Neuronal stem cell (in vitro differentiated cells): ENCODE measurements around the gene CNTNAP1.

ENCODE experiments used
- DNase-seq: peaks from one replicate; pipeline ENCODE4 v3.0.0-alpha.2; 2013; ENCODE audit warnings: low spot score
- H2AFZ ChIP-seq: one replicate; pipeline ENCODE4 v1.6.1; 2013; ENCODE audit warnings: mild to moderate bottlenecking, low read length, inconsistent platforms
- H2AK5ac ChIP-seq: 2 replicates; pipeline ENCODE4 v1.6.1; 2013; ENCODE audit warnings: low read depth, mild to moderate bottlenecking, inconsistent platforms, low read length, moderate library complexity, mixed read lengths
- H2BK120ac ChIP-seq: 2 replicates; pipeline ENCODE4 v1.6.1; 2013; ENCODE audit warnings: low read depth, mild to moderate bottlenecking, inconsistent platforms, low read length, moderate library complexity, mixed read lengths
- H2BK12ac ChIP-seq: one replicate; pipeline ENCODE4 v1.6.1; 2013; ENCODE audit warnings: low read length, inconsistent platforms
- H2BK15ac ChIP-seq: 2 replicates; pipeline ENCODE4 v1.6.1; 2013; ENCODE audit warnings: mild to moderate bottlenecking, low read length, inconsistent platforms, mixed read lengths
- H2BK5ac ChIP-seq: one replicate; pipeline ENCODE4 v1.6.1; 2013; ENCODE audit warnings: inconsistent platforms, mild to moderate bottlenecking, low read length, moderate library complexity
- H3K14ac ChIP-seq: one replicate; pipeline ENCODE4 v1.6.1; 2013; ENCODE audit warnings: low read length, inconsistent platforms
- H3K18ac ChIP-seq: 2 replicates; pipeline ENCODE4 v1.6.1; 2013; ENCODE audit warnings: low read length, inconsistent platforms
- H3K23ac ChIP-seq: 2 replicates; pipeline ENCODE4 v1.6.1; 2013; ENCODE audit warnings: low read depth, mild to moderate bottlenecking, mixed read lengths, low read length, inconsistent platforms; ENCODE audit not compliant: poor library complexity
- H3K27ac ChIP-seq: replicated peaks from 3 replicates; pipeline ENCODE4 v1.5.1; 2013; ENCODE audit warnings: low read length, inconsistent platforms
- H3K27me3 ChIP-seq, 3 experiments: 2 replicates each; pipeline ENCODE4 v1.6.1; 2013; ENCODE audit warnings: low read length in 3 of 3, mild to moderate bottlenecking in 2 of 3, inconsistent platforms in 1 of 3, low read depth in 1 of 3, mixed read lengths in 1 of 3, moderate library complexity in 1 of 3; ENCODE audit not compliant: control insufficient read depth in 3 of 3, insufficient read depth in 3 of 3
- H3K36me3 ChIP-seq, 2 donors: replicated peaks in 1 of 2; 2 replicates each; pipeline ENCODE4 v1.6.1; 2013; ENCODE audit warnings: low read length in 2 of 2; ENCODE audit not compliant: control insufficient read depth in 2 of 2, insufficient read depth in 2 of 2
- H3K4ac ChIP-seq: 2 replicates; pipeline ENCODE4 v1.6.1; 2013; ENCODE audit warnings: inconsistent platforms, mild to moderate bottlenecking, low read length, moderate library complexity
- H3K4me1 ChIP-seq, 2 donors: 1 replicate in 1 of 2; 2 replicates in 1 of 2; pipeline ENCODE4 v1.6.1; 2013; ENCODE audit warnings: low read length in 2 of 2, low read depth in 1 of 2; ENCODE audit not compliant: control insufficient read depth in 2 of 2, insufficient read depth in 1 of 2
- H3K4me2 ChIP-seq: one replicate; pipeline ENCODE4 v1.6.1; 2013; ENCODE audit warnings: mild to moderate bottlenecking, low read length, inconsistent platforms; ENCODE audit not compliant: insufficient read depth, poor library complexity, severe bottlenecking
- H3K4me3 ChIP-seq, 2 donors: 2 replicates each; pipeline ENCODE4 v1.5.1; 2013; ENCODE audit warnings: low read length in 2 of 2, mild to moderate bottlenecking in 2 of 2, inconsistent platforms in 1 of 2, moderate library complexity in 1 of 2
- H3K79me1 ChIP-seq: one replicate; pipeline ENCODE4 v1.6.1; 2013; ENCODE audit warnings: low read depth, mild to moderate bottlenecking, inconsistent platforms, low read length, moderate library complexity
- H3K9ac ChIP-seq: one replicate; pipeline ENCODE4 v1.6.1; 2013; ENCODE audit warnings: mild to moderate bottlenecking, low read depth, low read length, inconsistent platforms; ENCODE audit not compliant: poor library complexity
- H3K9me3 ChIP-seq, 2 donors: replicated peaks in 1 of 2; 2 replicates each; pipeline versions ENCODE3 to v1.6.1; 2013; ENCODE audit warnings: low read length in 2 of 2, mild to moderate bottlenecking in 2 of 2, inconsistent platforms in 1 of 2, low read depth in 1 of 2, mixed read lengths in 1 of 2, moderate library complexity in 1 of 2; ENCODE audit not compliant: control insufficient read depth in 2 of 2, insufficient read depth in 1 of 2
- H4K8ac ChIP-seq: one replicate; pipeline ENCODE4 v1.6.1; 2013; ENCODE audit warnings: low read depth, mild to moderate bottlenecking, inconsistent platforms, low read length, moderate library complexity
- H4K91ac ChIP-seq: one replicate; pipeline ENCODE4 v1.6.1; 2013; ENCODE audit warnings: low read length, low read depth, mild to moderate bottlenecking, inconsistent platforms; ENCODE audit not compliant: poor library complexity
- WGBS, 2 donors: extraction: QIAGEN DNeasy Blood & Tissue Kit; methylation state at CpG; one replicate each; pipeline ENCODE4 v1.1.7; 2013; ENCODE audit warnings: missing lambda C conversion rate in 2 of 2, mixed read lengths in 1 of 2; ENCODE audit not compliant: insufficient read length in 2 of 2, insufficient replicate concordance in 1 of 2; ENCODE audit errors: extremely low coverage in 2 of 2; 5-methylcytosine and 5-hydroxymethylcytosine counted together

Gene CNTNAP1

GRCh38 chr17:42642336-42642735 is 40.0 kb upstream of the CNTNAP1 start:
- Histone ChIP-seq H3K4me1 (peaks cover 0 to 3% of the 10 kb centered on the region in 2 donors), H4K91ac (no peak overlapping the region), H2BK120ac (no peak overlapping the region), H2AFZ (no peak overlapping the region), H4K8ac (no peak overlapping the region), H3K36me3 (no peaks in the 10 kb centered on the region), H3K9ac (no peak overlapping the region), H2BK5ac (no peak overlapping the region), H3K18ac (no peak overlapping the region), H3K9me3 (no peaks in the 10 kb centered on the region), H3K23ac (no peak overlapping the region), H3K27me3 (peaks cover 0 to 12% (median 0%) of the 10 kb centered on the region in 3 experiments), H2BK15ac (no peak overlapping the region), H2AK5ac (no peak overlapping the region), H3K4me2 (no peak overlapping the region), H2BK12ac (no peak overlapping the region), H3K14ac (no peak overlapping the region), H3K27ac (no peak overlapping the region), H3K4me3 (no peak overlapping the region), H3K79me1 (no peaks in the 10 kb centered on the region), H3K4ac (no peak overlapping the region)
- DNase-seq: peak; percentile 26
- WGBS, 2 donors: no CpG with 5 or more reads among the region's 2 CpGs

GRCh38 chr17:42647778-42648177 is 34.6 kb upstream of the CNTNAP1 start:
- no peaks in the 10 kb centered on the region for H3K79me1 ChIP-seq
- H2BK12ac ChIP-seq: no peak overlapping the region
- H3K9ac ChIP-seq: no peak overlapping the region
- no peak overlapping the region for H3K18ac ChIP-seq
- H2AK5ac ChIP-seq: no peak overlapping the region
- no peak overlapping the region for H4K91ac ChIP-seq
- H3K4me3 ChIP-seq: no peak overlapping the region
- H3K4ac ChIP-seq: no peak overlapping the region
- DNase-seq: no peak
- H4K8ac ChIP-seq: no peak overlapping the region
- no peak overlapping the region for H3K23ac ChIP-seq
- peaks cover 0 to 6% (median 0%) of the 10 kb centered on the region in 3 experiments for H3K27me3 ChIP-seq
- H2BK15ac ChIP-seq: no peak overlapping the region
- peak overlapping the region; percentile 30 for H2AFZ ChIP-seq
- no peak overlapping the region for H3K4me2 ChIP-seq
- H3K14ac ChIP-seq: no peak overlapping the region
- no peak overlapping the region for H3K27ac ChIP-seq
- H3K9me3 ChIP-seq: no peaks in the 10 kb centered on the region
- no peaks in the 10 kb centered on the region for H3K4me1 ChIP-seq
- H2BK120ac ChIP-seq: no peak overlapping the region
- H3K36me3 ChIP-seq: no peaks in the 10 kb centered on the region
- H2BK5ac ChIP-seq: no peak overlapping the region
- no CpG with 5 or more reads among the region's 5 CpGs for WGBS, 2 donors

- Histone ChIP-seq H3K4ac (no peak overlapping the region), H4K91ac (no peak overlapping the region), H4K8ac (no peak overlapping the region), H2BK120ac (no peak overlapping the region), H3K14ac (no peak overlapping the region), H3K18ac (no peak overlapping the region), H3K27ac (no peak overlapping the region), H3K9ac (no peak overlapping the region), H2AFZ (no peak overlapping the region), H3K23ac (no peak overlapping the region), H2BK15ac (no peak overlapping the region), H3K36me3 (no peaks in the 10 kb centered on the region), H2BK5ac (no peak overlapping the region), H3K4me1 (peaks cover 0 to 5% of the 10 kb centered on the region in 2 donors), H3K9me3 (no peaks in the 10 kb centered on the region), H3K4me3 (no peak overlapping the region), H3K79me1 (no peaks in the 10 kb centered on the region), H2AK5ac (no peak overlapping the region), H2BK12ac (no peak overlapping the region), H3K27me3 (no peaks in the 10 kb centered on the region), H3K4me2 (no peak overlapping the region)
- DNase-seq: no peak
- WGBS, 2 donors: no CpG with 5 or more reads among the region's 4 CpGs
Observed at GRCh38 chr17:42651392-42651791, 30.9 kb upstream of the CNTNAP1 start.

- Histone ChIP-seq H3K36me3 (no peaks in the 10 kb centered on the region), H3K23ac (peak overlapping the region; percentile 55), H3K14ac (peak overlapping the region; percentile 8), H3K27ac (peak overlapping the region; percentile 54), H3K27me3 (no peaks in the 10 kb centered on the region), H3K18ac (peak overlapping the region; percentile 94), H2BK120ac (no peak overlapping the region), H3K9ac (no peak overlapping the region), H2BK12ac (no peak overlapping the region), H3K4ac (no peak overlapping the region), H4K91ac (no peak overlapping the region), H4K8ac (peak overlapping the region; percentile 100), H2BK5ac (peak overlapping the region; percentile 78), H3K9me3 (peaks cover 0 to 4% of the 10 kb centered on the region in 2 donors), H2AFZ (peak overlapping the region; percentile 90), H3K79me1 (no peaks in the 10 kb centered on the region), H3K4me3 (no peak overlapping the region), H3K4me2 (peak overlapping the region; percentile 65), H3K4me1 (peaks cover 0 to 5% of the 10 kb centered on the region in 2 donors), H2BK15ac (peak overlapping the region; percentile 85), H2AK5ac (no peak overlapping the region)
- DNase-seq: no peak
- WGBS, 2 donors: no CpG with 5 or more reads among the region's 42 CpGs
Observed at GRCh38 chr17:42653179-42654124, 28.9 kb upstream of the CNTNAP1 start.
